Panc1 (cell line): ENCODE data around the gene NKPD1.

ENCODE experiments used
- POLR2AphosphoS5 ChIP-seq: IDR thresholded peaks from 2 replicates; pipeline ENCODE4 v1.6.1; 2012; ENCODE audit warnings: mild to moderate bottlenecking, low read depth, low read length, moderate library complexity
- SIN3A ChIP-seq: IDR thresholded peaks from 2 replicates; pipeline ENCODE4 v1.6.1; 2012; ENCODE audit warnings: low read depth, mild to moderate bottlenecking, low read length, moderate library complexity, borderline replicate concordance; ENCODE audit not compliant: insufficient read depth
- TF ChIP-seq, protein P1 (sequence below): fragments of 450-650 bp; IDR thresholded peaks from 2 replicates; pipeline ENCODE4 v1.5.1; 2017; ENCODE audit warnings: mild to moderate bottlenecking
- TF ChIP-seq, protein P2 (sequence below), 2 experiments: IDR thresholded peaks; 2 replicates each; pipeline ENCODE4 v1.6.1; 2011 to 2012; ENCODE audit warnings: low read depth in 2 of 2, control low read depth in 1 of 2, low read length in 1 of 2, mild to moderate bottlenecking in 1 of 2, moderate library complexity in 1 of 2; ENCODE audit not compliant: insufficient read depth in 1 of 2

DNA sequence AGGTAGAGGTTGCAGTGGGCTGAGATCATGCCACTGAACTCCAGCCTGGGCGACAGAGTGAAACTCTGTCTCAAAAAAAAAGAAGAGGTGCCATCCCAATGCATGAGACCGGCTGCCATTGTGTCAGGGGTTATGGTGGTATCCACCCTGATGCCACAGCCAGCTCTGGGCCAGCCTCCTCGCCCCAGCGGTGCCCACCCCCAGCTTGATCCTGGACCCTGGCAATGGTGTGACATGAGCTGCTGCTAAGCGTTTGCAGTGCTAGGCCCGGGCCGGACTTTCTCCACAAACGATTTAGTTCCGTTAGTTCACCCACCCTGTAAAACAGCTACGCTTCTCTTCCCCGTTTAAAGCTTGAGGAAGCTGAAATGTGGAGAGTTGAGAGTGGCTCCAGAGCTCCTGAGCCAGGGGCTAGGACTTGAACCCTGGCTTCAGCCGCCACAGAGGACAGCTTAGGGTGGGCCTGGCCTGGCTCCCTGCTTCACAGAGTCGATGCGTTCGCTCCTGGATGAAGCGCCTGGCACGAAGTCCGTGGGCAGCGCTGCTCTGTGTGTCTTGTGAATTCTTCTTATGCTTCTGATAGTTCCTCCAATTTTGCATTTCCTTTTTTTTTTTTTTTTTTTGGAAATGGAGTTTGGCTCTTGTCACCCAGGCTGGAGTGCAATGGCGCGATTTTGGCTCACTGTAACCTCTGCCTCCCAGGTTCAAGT lies 25.5 kb downstream of the NKPD1 start:
- TF ChIP-seq, protein P1, sequence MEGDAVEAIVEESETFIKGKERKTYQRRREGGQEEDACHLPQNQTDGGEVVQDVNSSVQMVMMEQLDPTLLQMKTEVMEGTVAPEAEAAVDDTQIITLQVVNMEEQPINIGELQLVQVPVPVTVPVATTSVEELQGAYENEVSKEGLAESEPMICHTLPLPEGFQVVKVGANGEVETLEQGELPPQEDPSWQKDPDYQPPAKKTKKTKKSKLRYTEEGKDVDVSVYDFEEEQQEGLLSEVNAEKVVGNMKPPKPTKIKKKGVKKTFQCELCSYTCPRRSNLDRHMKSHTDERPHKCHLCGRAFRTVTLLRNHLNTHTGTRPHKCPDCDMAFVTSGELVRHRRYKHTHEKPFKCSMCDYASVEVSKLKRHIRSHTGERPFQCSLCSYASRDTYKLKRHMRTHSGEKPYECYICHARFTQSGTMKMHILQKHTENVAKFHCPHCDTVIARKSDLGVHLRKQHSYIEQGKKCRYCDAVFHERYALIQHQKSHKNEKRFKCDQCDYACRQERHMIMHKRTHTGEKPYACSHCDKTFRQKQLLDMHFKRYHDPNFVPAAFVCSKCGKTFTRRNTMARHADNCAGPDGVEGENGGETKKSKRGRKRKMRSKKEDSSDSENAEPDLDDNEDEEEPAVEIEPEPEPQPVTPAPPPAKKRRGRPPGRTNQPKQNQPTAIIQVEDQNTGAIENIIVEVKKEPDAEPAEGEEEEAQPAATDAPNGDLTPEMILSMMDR = no peak
- TF ChIP-seq POLR2AphosphoS5 (no peak), SIN3A (no peak)
- TF ChIP-seq, protein P2, sequence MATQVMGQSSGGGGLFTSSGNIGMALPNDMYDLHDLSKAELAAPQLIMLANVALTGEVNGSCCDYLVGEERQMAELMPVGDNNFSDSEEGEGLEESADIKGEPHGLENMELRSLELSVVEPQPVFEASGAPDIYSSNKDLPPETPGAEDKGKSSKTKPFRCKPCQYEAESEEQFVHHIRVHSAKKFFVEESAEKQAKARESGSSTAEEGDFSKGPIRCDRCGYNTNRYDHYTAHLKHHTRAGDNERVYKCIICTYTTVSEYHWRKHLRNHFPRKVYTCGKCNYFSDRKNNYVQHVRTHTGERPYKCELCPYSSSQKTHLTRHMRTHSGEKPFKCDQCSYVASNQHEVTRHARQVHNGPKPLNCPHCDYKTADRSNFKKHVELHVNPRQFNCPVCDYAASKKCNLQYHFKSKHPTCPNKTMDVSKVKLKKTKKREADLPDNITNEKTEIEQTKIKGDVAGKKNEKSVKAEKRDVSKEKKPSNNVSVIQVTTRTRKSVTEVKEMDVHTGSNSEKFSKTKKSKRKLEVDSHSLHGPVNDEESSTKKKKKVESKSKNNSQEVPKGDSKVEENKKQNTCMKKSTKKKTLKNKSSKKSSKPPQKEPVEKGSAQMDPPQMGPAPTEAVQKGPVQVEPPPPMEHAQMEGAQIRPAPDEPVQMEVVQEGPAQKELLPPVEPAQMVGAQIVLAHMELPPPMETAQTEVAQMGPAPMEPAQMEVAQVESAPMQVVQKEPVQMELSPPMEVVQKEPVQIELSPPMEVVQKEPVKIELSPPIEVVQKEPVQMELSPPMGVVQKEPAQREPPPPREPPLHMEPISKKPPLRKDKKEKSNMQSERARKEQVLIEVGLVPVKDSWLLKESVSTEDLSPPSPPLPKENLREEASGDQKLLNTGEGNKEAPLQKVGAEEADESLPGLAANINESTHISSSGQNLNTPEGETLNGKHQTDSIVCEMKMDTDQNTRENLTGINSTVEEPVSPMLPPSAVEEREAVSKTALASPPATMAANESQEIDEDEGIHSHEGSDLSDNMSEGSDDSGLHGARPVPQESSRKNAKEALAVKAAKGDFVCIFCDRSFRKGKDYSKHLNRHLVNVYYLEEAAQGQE (IDR thresholded peaks at IDR 0.05; ENCODE audit: insufficient read depth in 1 of 2, low read depth in 2 of 2, low read length in 1 of 2) = no peak
